H4 (cell line): ENCODE data around the gene SMOC1. TPM values are rescaled to one million over a fixed set of nuclear protein-coding genes. Genes with fewer than 3 reads are reported as not detected.

ENCODE experiments used
- DNase-seq: peaks from one replicate; pipeline ENCODE4 v3.0.0-alpha.2; 2015; ENCODE audit warnings: low spot score
- total RNA-seq: library from RNA; depleted of rRNA; stranded (reverse); fragments of >200 nt; shearing (Covaris generic); gene quantifications from 2 replicates; pipeline ENCODE4 v1.2.3, GENCODE V29; 2014

Gene SMOC1
- total RNA-seq, 1 experiment from 2014 or later, result 0.12 TPM

- DNase-seq, result no peak
Measured at GRCh38 chr14:69941768-69942742, 62.8 kb downstream of the SMOC1 start.

- no peak for DNase-seq
Measured at GRCh38 chr14:69943084-69943780, 64.0 kb downstream of the SMOC1 start.

GRCh38 chr14:69945347-69945746, 66.1 kb downstream of the SMOC1 start:
- DNase-seq, result no peak

GRCh38 chr14:69945912-69946311, 66.7 kb downstream of the SMOC1 start:
- DNase-seq, result no peak

GRCh38 chr14:69948351-69948750, 69.1 kb downstream of the SMOC1 start:
- DNase-seq, result no peak

GRCh38 chr14:69951263-69951662, 72.0 kb downstream of the SMOC1 start:
- no peak for DNase-seq

- no peak for DNase-seq
Measured at GRCh38 chr14:69951935-69952334, 72.7 kb downstream of the SMOC1 start.

GRCh38 chr14:69953266-69953915, 74.2 kb downstream of the SMOC1 start:
- no peak for DNase-seq

GRCh38 chr14:69955855-69956845, 76.9 kb downstream of the SMOC1 start:
- no peak for DNase-seq

- DNase-seq, result no peak
Measured at GRCh38 chr14:69956970-69957369, 77.8 kb downstream of the SMOC1 start.

- no peak for DNase-seq
Measured at GRCh38 chr14:69957986-69958385, 78.8 kb downstream of the SMOC1 start.

- no peak for DNase-seq
Measured at GRCh38 chr14:69959136-69959535, 79.9 kb downstream of the SMOC1 start.

- no peak for DNase-seq
Measured at GRCh38 chr14:69960296-69960695, 81.1 kb downstream of the SMOC1 start.

GRCh38 chr14:69963966-69964365, 84.8 kb downstream of the SMOC1 start:
- no peak for DNase-seq

GRCh38 chr14:69964841-69965240, 85.6 kb downstream of the SMOC1 start:
- no peak for DNase-seq

- DNase-seq, result no peak
Measured at GRCh38 chr14:69968132-69968531, 88.9 kb downstream of the SMOC1 start.

GRCh38 chr14:69968681-69969080, 89.5 kb downstream of the SMOC1 start:
- DNase-seq, result no peak

- no peak for DNase-seq
Measured at GRCh38 chr14:69972755-69973154, 93.5 kb downstream of the SMOC1 start.

GRCh38 chr14:69973846-69974245, 94.6 kb downstream of the SMOC1 start:
- DNase-seq, result no peak

GRCh38 chr14:69979882-69980281, 100.7 kb downstream of the SMOC1 start:
- DNase-seq, result no peak
